Activated T-cell treated with anti-CD3 and anti-CD28 coated beads, Interleukin-2, amount 50 U/mL, for 72 hours (primary cell): Measurements from ENCODE around the gene AMFR. TPM values are rescaled to one million over a fixed set of nuclear protein-coding genes. Genes with fewer than 3 reads are reported as not detected.
"Not testable (repeated sequence)": the region's sequence is repeated elsewhere in the genome, so short reads cannot be mapped to it uniquely, and the experiment has no call there.

Experiments used
- ATAC-seq, 2 donors: fragments of 150-1000 bp; cut with Tn5 transposase; replicated peaks in 1 of 2; 2 replicates each; pipeline ENCODE4 v1.10.0; 2021; ENCODE audit warnings: moderate library complexity in 2 of 2, mild to moderate bottlenecking in 1 of 2
- DNase-seq, 2 donors: peaks; one replicate each; pipeline ENCODE4 v3.0.0; 2021 to 2022; ENCODE audit warnings: mixed read lengths in 1 of 2
- H3K27ac Mint-ChIP-seq: one replicate; pipeline ENCODE4 v1.8.0; 2022; ENCODE audit warnings: mild to moderate bottlenecking, moderate library complexity, mixed read lengths
- H3K27me3 Mint-ChIP-seq: one replicate; pipeline ENCODE4 v1.8.0; 2022; ENCODE audit warnings: low read depth, mixed read lengths
- H3K36me3 Mint-ChIP-seq, 2 donors: one replicate each; pipeline ENCODE4 v1.8.0; 2022; ENCODE audit warnings: mixed read lengths in 2 of 2, mild to moderate bottlenecking in 1 of 2; ENCODE audit not compliant: insufficient read depth in 2 of 2
- H3K4me1 Mint-ChIP-seq: one replicate; pipeline ENCODE4 v1.8.0; 2022; ENCODE audit warnings: low read depth, mixed read lengths
- H3K4me3 Mint-ChIP-seq, 2 donors: one replicate each; pipeline ENCODE4 v1.8.0; 2022; ENCODE audit warnings: mild to moderate bottlenecking in 2 of 2, mixed read lengths in 2 of 2, moderate library complexity in 2 of 2
- H3K9me3 Mint-ChIP-seq, 2 donors: one replicate each; pipeline ENCODE4 v1.8.0; 2022; ENCODE audit warnings: mixed read lengths in 2 of 2
- total RNA-seq, 2 donors: library from RNA; stranded (reverse); gene quantifications; one replicate each; pipeline ENCODE4 v1.2.3, GENCODE V29; 2022

The AMFR gene
- total RNA-seq, 2 donors from 2014 or later, result 70.1 to 75.0 TPM

DNA sequence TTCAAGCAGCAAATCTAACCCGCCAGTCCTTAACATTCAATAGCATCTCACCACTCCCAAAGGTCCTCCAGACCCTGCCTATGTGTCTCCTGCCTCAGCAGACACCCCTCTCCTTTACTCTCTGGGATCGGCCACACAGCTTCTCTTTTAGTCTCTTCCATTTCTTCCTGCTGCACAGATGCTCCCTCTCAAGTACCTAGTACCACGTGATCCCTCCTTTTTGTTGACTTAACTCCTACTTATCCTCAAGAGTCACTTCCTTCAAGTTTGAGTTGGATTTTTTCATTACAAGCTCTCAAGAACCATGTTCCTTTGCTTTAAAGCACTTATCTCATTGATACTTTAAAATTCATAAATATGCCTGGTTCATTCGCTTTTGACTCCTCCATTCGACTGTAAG lies 24.9 kb downstream of the AMFR start:
- Mint-ChIP-seq H3K27me3 (no peaks in the 10 kb centered on the region), H3K36me3 (peaks cover 7 to 20% of the 10 kb centered on the region in 2 donors), H3K9me3 (no peaks in the 10 kb centered on the region), H3K27ac (no peak overlapping the region), H3K4me1 (no peaks in the 10 kb centered on the region), H3K4me3 (no peak overlapping the region)
- DNase-seq (no peak), ATAC-seq (no peak)

- H3K4me1 Mint-ChIP-seq, result no peaks in the 10 kb centered on the region
- H3K4me3 Mint-ChIP-seq, result no peak overlapping the region
- no peak for ATAC-seq
- no peaks in the 10 kb centered on the region for H3K9me3 Mint-ChIP-seq
- no peak for DNase-seq
- H3K36me3 Mint-ChIP-seq, result peaks cover 7 to 23% of the 10 kb centered on the region in 2 donors
- no peak overlapping the region for H3K27ac Mint-ChIP-seq
- no peaks in the 10 kb centered on the region for H3K27me3 Mint-ChIP-seq
These were observed 25.9 kb downstream of the AMFR start for GRCh38 chr16:56399486-56399885.

- Mint-ChIP-seq H3K4me1 (peaks cover under 1% of the 10 kb centered on the region), H3K27ac (no peak overlapping the region), H3K4me3 (no peak overlapping the region), H3K9me3 (no peaks in the 10 kb centered on the region), H3K36me3 (peaks cover 8 to 22% of the 10 kb centered on the region in 2 donors), H3K27me3 (no peaks in the 10 kb centered on the region)
- ATAC-seq, result no peak
- no peak for DNase-seq
These were observed 26.3 kb downstream of the AMFR start for GRCh38 chr16:56399047-56399446.

DNA sequence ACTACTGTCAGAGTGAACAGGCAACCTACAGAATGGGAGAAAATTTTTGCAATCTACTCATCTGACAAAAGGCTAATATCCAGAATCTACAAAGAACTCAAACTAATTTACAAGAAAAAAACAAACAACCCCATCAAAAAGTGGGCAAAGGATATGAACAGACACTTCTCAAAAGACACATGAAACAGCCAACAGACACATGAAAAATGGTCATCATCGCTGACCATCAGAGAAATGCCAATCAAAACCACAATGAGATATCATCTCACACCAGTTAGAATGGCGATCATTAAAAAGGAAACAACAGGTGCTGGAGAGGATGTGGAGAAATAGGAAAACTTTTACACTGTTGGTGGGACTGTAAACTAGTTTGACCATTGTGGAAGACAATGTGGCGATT lies 28.6 kb downstream of the AMFR start:
- not testable (repeated sequence) for H3K4me1 Mint-ChIP-seq, DNase-seq, H3K9me3 Mint-ChIP-seq, H3K4me3 Mint-ChIP-seq, H3K27ac Mint-ChIP-seq, H3K27me3 Mint-ChIP-seq, ATAC-seq
- peaks cover 12 to 31% of the 10 kb centered on the region in 2 donors for H3K36me3 Mint-ChIP-seq

DNA sequence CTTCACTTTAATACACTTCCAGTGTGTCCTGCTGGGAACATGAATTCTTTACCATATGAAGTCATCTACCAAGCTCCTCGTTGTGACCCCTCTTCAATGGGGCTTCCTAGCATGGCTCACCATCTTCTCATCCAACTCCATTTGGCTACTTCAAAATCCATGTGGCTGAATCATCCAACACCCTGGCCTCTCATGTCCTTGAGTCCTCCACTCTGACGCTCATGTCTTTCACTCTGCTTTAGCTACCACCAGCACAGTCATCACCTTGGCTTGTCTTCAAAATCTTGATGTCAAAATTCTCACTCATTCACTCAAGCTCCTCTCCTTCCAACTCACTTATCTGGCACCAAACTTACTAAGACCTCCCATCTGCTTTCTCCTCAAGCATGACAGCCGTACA lies 35.8 kb downstream of the AMFR start:
- Mint-ChIP-seq H3K9me3 (no peaks in the 10 kb centered on the region), H3K4me1 (peaks cover 6% of the 10 kb centered on the region), H3K36me3 (peaks cover 14 to 28% of the 10 kb centered on the region in 2 donors), H3K27ac (no peak overlapping the region), H3K4me3 (no peak overlapping the region), H3K27me3 (no peaks in the 10 kb centered on the region)
- DNase-seq, result no peak
- no peak for ATAC-seq

DNA sequence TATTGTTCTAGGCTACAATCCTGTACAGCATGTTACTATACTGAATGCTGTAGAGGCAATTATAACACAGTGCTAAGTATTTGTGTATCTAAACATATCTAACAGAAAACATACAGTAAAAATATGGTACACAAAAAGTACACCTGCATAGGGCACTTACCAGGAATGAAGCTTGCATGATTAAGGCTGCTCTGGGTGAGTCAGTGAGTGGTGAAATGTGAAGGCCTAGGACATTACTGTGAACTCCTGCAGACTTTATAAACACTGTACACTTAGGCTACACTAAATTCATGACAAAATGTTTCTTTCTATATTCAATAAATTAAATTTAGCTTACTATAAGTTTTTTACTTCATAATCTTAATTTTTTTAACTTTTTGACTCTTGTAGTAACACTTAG lies 37.1 kb downstream of the AMFR start:
- Mint-ChIP-seq H3K27ac (no peak overlapping the region), H3K4me1 (no peaks in the 10 kb centered on the region), H3K9me3 (peaks cover 3 to 4% of the 10 kb centered on the region in 2 donors), H3K4me3 (no peak overlapping the region), H3K36me3 (peaks cover 19 to 35% of the 10 kb centered on the region in 2 donors), H3K27me3 (no peaks in the 10 kb centered on the region)
- no peak for DNase-seq
- ATAC-seq, result no peak

GRCh38 chr16:56387396-56387795 lies 37.9 kb downstream of the AMFR start:
- no peaks in the 10 kb centered on the region for H3K27me3 Mint-ChIP-seq
- no peak for ATAC-seq
- DNase-seq, result no peak
- no peak overlapping the region for H3K27ac Mint-ChIP-seq
- peaks cover 3 to 4% of the 10 kb centered on the region in 2 donors for H3K9me3 Mint-ChIP-seq
- H3K4me3 Mint-ChIP-seq, result no peak overlapping the region
- H3K4me1 Mint-ChIP-seq, result no peaks in the 10 kb centered on the region
- H3K36me3 Mint-ChIP-seq, result peaks cover 23 to 40% of the 10 kb centered on the region in 2 donors

GRCh38 chr16:56384074-56384721 lies 41.1 kb downstream of the AMFR start:
- H3K4me1 Mint-ChIP-seq, result no peaks in the 10 kb centered on the region
- H3K9me3 Mint-ChIP-seq, result peaks cover 8 to 14% of the 10 kb centered on the region in 2 donors
- H3K36me3 Mint-ChIP-seq, result peaks cover 33 to 55% of the 10 kb centered on the region in 2 donors
- no peak for DNase-seq
- peak overlapping the region; percentile 10 for H3K27ac Mint-ChIP-seq
- H3K27me3 Mint-ChIP-seq, result no peaks in the 10 kb centered on the region
- no peak overlapping the region for H3K4me3 Mint-ChIP-seq
- ATAC-seq, result no peak

GRCh38 chr16:56382901-56383355 lies 42.4 kb downstream of the AMFR start:
- Mint-ChIP-seq H3K27me3 (no peaks in the 10 kb centered on the region), H3K9me3 (peaks cover 8 to 14% of the 10 kb centered on the region in 2 donors), H3K4me1 (no peaks in the 10 kb centered on the region), H3K36me3 (peaks cover 34 to 65% of the 10 kb centered on the region in 2 donors), H3K27ac (no peak overlapping the region), H3K4me3 (no peak overlapping the region)
- DNase-seq (no peak), ATAC-seq (no peak)

- Mint-ChIP-seq H3K27ac (no peak overlapping the region), H3K36me3 (peaks cover 33 to 65% of the 10 kb centered on the region in 2 donors), H3K9me3 (peaks cover 8 to 14% of the 10 kb centered on the region in 2 donors), H3K4me3 (no peak overlapping the region), H3K4me1 (no peaks in the 10 kb centered on the region), H3K27me3 (no peaks in the 10 kb centered on the region)
- ATAC-seq, result no peak
- DNase-seq, result no peak
These were observed 42.9 kb downstream of the AMFR start for GRCh38 chr16:56382459-56382858.

- peaks cover 8 to 14% of the 10 kb centered on the region in 2 donors for H3K9me3 Mint-ChIP-seq
- peaks cover 33 to 62% of the 10 kb centered on the region in 2 donors for H3K36me3 Mint-ChIP-seq
- not testable (repeated sequence) for ATAC-seq, H3K4me3 Mint-ChIP-seq, DNase-seq, H3K4me1 Mint-ChIP-seq, H3K27me3 Mint-ChIP-seq, H3K27ac Mint-ChIP-seq
These were observed 44.4 kb downstream of the AMFR start for GRCh38 chr16:56380778-56381485.

DNA sequence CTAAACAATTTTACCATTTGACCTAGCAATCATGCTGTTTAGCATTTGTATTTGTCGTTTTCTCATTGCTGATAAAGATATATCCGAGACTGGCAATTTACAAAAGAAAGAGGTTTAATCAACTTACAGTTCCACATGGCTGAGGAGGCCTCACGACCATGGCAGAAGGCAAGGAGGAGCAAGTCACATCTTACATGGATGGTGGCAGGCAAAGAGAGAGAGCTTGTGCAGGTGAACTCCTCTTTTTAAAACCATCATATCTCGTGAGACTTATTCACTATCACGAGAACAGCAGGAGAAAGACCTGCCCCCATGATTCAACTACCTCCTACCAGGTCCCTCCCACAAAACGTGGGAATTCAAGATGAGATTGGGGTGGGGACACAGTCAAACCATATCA lies 46.3 kb downstream of the AMFR start:
- not testable (repeated sequence) for H3K4me3 Mint-ChIP-seq, H3K27me3 Mint-ChIP-seq, H3K4me1 Mint-ChIP-seq, H3K27ac Mint-ChIP-seq, ATAC-seq, DNase-seq
- Mint-ChIP-seq H3K36me3 (peaks cover 30 to 57% of the 10 kb centered on the region in 2 donors), H3K9me3 (peaks cover 8 to 14% of the 10 kb centered on the region in 2 donors)

GRCh38 chr16:56375792-56376191 lies 49.6 kb downstream of the AMFR start:
- H3K9me3 Mint-ChIP-seq, DNase-seq, H3K4me3 Mint-ChIP-seq, ATAC-seq, H3K27ac Mint-ChIP-seq, H3K27me3 Mint-ChIP-seq: not testable (repeated sequence)
- Mint-ChIP-seq H3K36me3 (peaks cover 10 to 26% of the 10 kb centered on the region in 2 donors), H3K4me1 (peaks cover 17% of the 10 kb centered on the region)
